SK-N-MC (cell line): ENCODE results near the gene CELSR2.
"Not testable (repeated sequence)": the region's sequence is repeated elsewhere in the genome, so short reads cannot be mapped to it uniquely, and the experiment has no call there.

Experiments
- DNase-seq: peaks from one replicate; pipeline ENCODE4 v3.0.0-alpha.2; 2011; ENCODE audit warnings: low read depth, low spot score
- H3K27ac ChIP-seq: fragments of 200-600 bp; sonication (generic); 2 replicates; pipeline ENCODE4 v1.5.1; 2016; ENCODE audit warnings: mixed run types
- H3K36me3 ChIP-seq: fragments of 200-600 bp; sonication (generic); 2 replicates; pipeline ENCODE4 v1.6.1; 2017; ENCODE audit warnings: antibody characterized with exemption, low read length, mixed read lengths; ENCODE audit not compliant: insufficient read depth
- H3K4me3 ChIP-seq: fragments of 200-600 bp; sonication (generic); 2 replicates; pipeline ENCODE4 v1.5.1; 2016
- H3K9ac ChIP-seq: fragments of 200-600 bp; sonication (generic); 2 replicates; pipeline ENCODE4 v1.8.0; 2017; ENCODE audit warnings: mixed run types, mixed read lengths; ENCODE audit not compliant: insufficient read length
- H3K9me3 ChIP-seq: fragments of 200-600 bp; sonication (generic); 2 replicates; pipeline ENCODE4 v1.6.1; 2017; ENCODE audit warnings: low read depth, mild to moderate bottlenecking, antibody characterized with exemption, low read length, moderate library complexity, mixed read lengths
- EZH2 ChIP-seq: fragments of 200-600 bp; sonication (generic); IDR thresholded peaks from one replicate; pipeline ENCODE4 v1.6.1; 2017; ENCODE audit warnings: antibody characterized with exemption
- FOXP2 ChIP-seq: optimal IDR thresholded peaks from 2 replicates; pipeline ENCODE3; 2011; ENCODE audit warnings: mild to moderate bottlenecking, moderate library complexity; ENCODE audit not compliant: insufficient read depth; ENCODE audit errors: extremely low read length, control extremely low read depth
- POLR2AphosphoS5 ChIP-seq: IDR thresholded peaks from 2 replicates; pipeline ENCODE4 v1.6.1; 2012; ENCODE audit warnings: mild to moderate bottlenecking, low read depth, low read length, borderline replicate concordance

CELSR2 gene

GRCh38 chr1:109282952-109283747, 33.8 kb downstream of the CELSR2 start, which contains the start of gene PSRC1:
Gene PSRC1, minus strand, starts transcription at chr1:109283145.
- DNase-seq, result peak; percentile 62
- H3K27ac ChIP-seq, result peak within 1 kb of the TSS; percentile 80
- H3K4me3 ChIP-seq, result peak within 1 kb of the TSS; percentile 93
- H3K36me3 ChIP-seq, result peaks cover 26% of the 10 kb centered on the region
- peak within 1 kb of the TSS; percentile 85 for H3K9ac ChIP-seq
- no peaks in the 10 kb centered on the region for H3K9me3 ChIP-seq
- TF ChIP-seq EZH2 (no peak), FOXP2 (peak; percentile 42), POLR2AphosphoS5 (peak; percentile 97)

- peak overlapping the region; percentile 93 for H3K4me3 ChIP-seq
- H3K36me3 ChIP-seq, result peaks cover 19% of the 10 kb centered on the region
- H3K9me3 ChIP-seq, result no peaks in the 10 kb centered on the region
- peak overlapping the region; percentile 80 for H3K9ac ChIP-seq
- no peak for DNase-seq
- H3K27ac ChIP-seq, result peak overlapping the region; percentile 80
- no peak for TF ChIP-seq POLR2AphosphoS5
- TF ChIP-seq FOXP2, result no peak
- no peak for TF ChIP-seq EZH2
These were observed 34.6 kb downstream of the CELSR2 start for GRCh38 chr1:109283748-109284600.

- H3K9me3 ChIP-seq, H3K9ac ChIP-seq, H3K27ac ChIP-seq, H3K36me3 ChIP-seq, H3K4me3 ChIP-seq, DNase-seq: not testable (repeated sequence)
These were observed 37.4 kb downstream of the CELSR2 start for GRCh38 chr1:109286762-109287161.

GRCh38 chr1:109290137-109290536, 40.8 kb downstream of the CELSR2 start:
- Histone ChIP-seq H3K4me3 (no peak overlapping the region), H3K27ac (no peak overlapping the region), H3K9ac (no peak overlapping the region), H3K9me3 (no peaks in the 10 kb centered on the region), H3K36me3 (no peaks in the 10 kb centered on the region)
- TF ChIP-seq EZH2 (no peak), FOXP2 (no peak), POLR2AphosphoS5 (no peak)
- no peak for DNase-seq

GRCh38 chr1:109290998-109291397, 41.7 kb downstream of the CELSR2 start:
- no peaks in the 10 kb centered on the region for H3K9me3 ChIP-seq
- no peak for DNase-seq
- H3K9ac ChIP-seq, result no peak overlapping the region
- H3K4me3 ChIP-seq, result no peak overlapping the region
- TF ChIP-seq EZH2 (no peak), POLR2AphosphoS5 (no peak), FOXP2 (no peak)
- H3K27ac ChIP-seq, result no peak overlapping the region
- H3K36me3 ChIP-seq, result no peaks in the 10 kb centered on the region

- Histone ChIP-seq H3K4me3 (no peak overlapping the region), H3K9ac (no peak overlapping the region), H3K27ac (no peak overlapping the region), H3K36me3 (no peaks in the 10 kb centered on the region), H3K9me3 (no peaks in the 10 kb centered on the region)
- DNase-seq, result no peak
- no peak for TF ChIP-seq EZH2
- TF ChIP-seq POLR2AphosphoS5, result no peak
- TF ChIP-seq FOXP2, result no peak
These were observed 43.0 kb downstream of the CELSR2 start for GRCh38 chr1:109292364-109292763.

GRCh38 chr1:109293026-109293425, 43.7 kb downstream of the CELSR2 start:
- TF ChIP-seq EZH2 (no peak), POLR2AphosphoS5 (no peak)
- Histone ChIP-seq H3K27ac (no peak overlapping the region), H3K9me3 (no peaks in the 10 kb centered on the region), H3K36me3 (no peaks in the 10 kb centered on the region), H3K9ac (no peak overlapping the region), H3K4me3 (no peak overlapping the region)
- DNase-seq, result no peak

GRCh38 chr1:109294481-109294880, 45.1 kb downstream of the CELSR2 start:
- H3K9me3 ChIP-seq, result no peaks in the 10 kb centered on the region
- H3K4me3 ChIP-seq, result no peak overlapping the region
- DNase-seq, result no peak
- H3K36me3 ChIP-seq, result no peaks in the 10 kb centered on the region
- no peak overlapping the region for H3K9ac ChIP-seq
- H3K27ac ChIP-seq, result no peak overlapping the region
- TF ChIP-seq EZH2 (no peak), FOXP2 (no peak), POLR2AphosphoS5 (no peak)
